MM.1S (cell line): ENCODE data around the gene RGS16.

Experiments used
- CTCF ChIP-seq: fragments of 300-600 bp; sonication (generic); IDR thresholded peaks from 2 replicates; pipeline ENCODE4 v1.5.1; 2016; ENCODE audit warnings: antibody characterized with exemption, low read length, mixed read lengths
- EZH2 ChIP-seq: fragments of 300-600 bp; sonication (generic); optimal IDR thresholded peaks from 2 replicates; pipeline ENCODE3; 2017; ENCODE audit warnings: low read depth, mild to moderate bottlenecking, antibody characterized with exemption, low read length, mixed read lengths
- EZH2phosphoT487 ChIP-seq: fragments of 300-600 bp; sonication (generic); IDR thresholded peaks from 2 replicates; pipeline ENCODE4 v1.6.1; 2018; ENCODE audit warnings: antibody characterized with exemption, low read length

DNA sequence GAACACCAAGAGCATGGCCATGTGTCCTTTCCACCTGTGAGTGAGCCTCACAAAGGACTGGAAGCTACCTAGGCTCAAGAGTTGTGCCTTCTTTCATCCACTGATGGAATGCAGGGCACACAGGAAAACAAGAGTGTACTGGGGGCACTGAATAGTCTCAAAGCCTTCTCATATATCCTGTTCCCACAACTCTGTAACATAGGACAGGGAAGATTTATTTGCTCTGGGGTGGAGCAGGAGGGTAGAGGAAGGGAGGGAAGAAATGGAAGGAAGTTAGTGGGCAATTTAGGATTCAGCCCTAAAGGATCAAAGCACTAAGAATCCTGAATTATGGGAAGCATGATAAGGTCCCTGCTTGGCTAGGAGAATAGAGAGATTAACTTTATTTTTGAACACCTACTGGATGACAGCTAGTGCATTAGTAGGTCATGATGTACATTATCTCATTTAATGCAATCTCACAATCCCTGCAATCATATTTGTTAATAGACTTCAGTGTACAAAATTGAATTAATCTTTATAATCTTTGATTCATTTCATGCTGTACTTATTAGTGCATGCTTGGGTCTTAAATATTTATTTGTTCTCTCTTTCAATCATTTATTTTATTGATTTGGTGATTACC is 27.0 kb upstream of the RGS16 start:
- TF ChIP-seq CTCF (no peak), EZH2phosphoT487 (no peak), EZH2 (no peak)
